CD8-positive, alpha-beta memory T cell (primary cell): ENCODE results near the gene LMO1. TPM values are rescaled to one million over a fixed set of nuclear protein-coding genes. Genes with fewer than 3 reads are reported as not detected.

Source experiments
- CTCF ChIA-PET: fragments of 350-600 bp; sonication (Branson Sonifier 250); formaldehyde crosslinking; loops from one replicate; lab custom pipeline; 2021; ENCODE audit warnings: antibody characterized with exemption; lab: Charles Lee
- POLR2A ChIA-PET: fragments of 350-600 bp; sonication (Branson Sonifier 250); formaldehyde crosslinking; loops from one replicate; lab custom pipeline; 2021; ENCODE audit warnings: antibody characterized with exemption; lab: Charles Lee
- DNase-seq, 5 donors: peaks; one replicate each; pipeline versions ENCODE4 v3.0.0 to v3.0.0-alpha.2; 2020 to 2022; ENCODE audit warnings: mixed read lengths in 1 of 5
- H3K27ac ChIP-seq: one replicate; pipeline ENCODE4 v1.7.0; 2013; ENCODE audit warnings: low read depth, mild to moderate bottlenecking, low read length, moderate library complexity
- H3K27me3 ChIP-seq: 2 replicates; pipeline ENCODE4 v1.7.0; 2013; ENCODE audit warnings: low read length, mild to moderate bottlenecking; ENCODE audit not compliant: insufficient read depth, poor library complexity, severe bottlenecking
- H3K36me3 ChIP-seq: 2 replicates; pipeline ENCODE4 v1.7.0; 2013; ENCODE audit warnings: mild to moderate bottlenecking, low read length, moderate library complexity; ENCODE audit not compliant: insufficient read depth
- H3K4me1 ChIP-seq: 2 replicates; pipeline ENCODE4 v1.7.0; 2013; ENCODE audit warnings: mild to moderate bottlenecking, low read length, moderate library complexity; ENCODE audit not compliant: insufficient read depth
- H3K4me3 ChIP-seq: 2 replicates; pipeline ENCODE4 v1.7.0; 2013; ENCODE audit warnings: mild to moderate bottlenecking, low read length
- H3K9me3 ChIP-seq: 2 replicates; pipeline ENCODE4 v1.7.0; 2013; ENCODE audit warnings: mild to moderate bottlenecking, low read length
- H3K27ac Mint-ChIP-seq, 8 donors: one replicate each; pipeline ENCODE4 v1.8.0; 2020 to 2021; ENCODE audit warnings: mixed read lengths in 8 of 8, mild to moderate bottlenecking in 6 of 8, inconsistent platforms in 3 of 8, moderate library complexity in 3 of 8
- H3K27me3 Mint-ChIP-seq, 2 donors: one replicate each; pipeline ENCODE4 v1.8.0; 2020 to 2021; ENCODE audit warnings: mixed read lengths in 2 of 2, mild to moderate bottlenecking in 1 of 2, moderate library complexity in 1 of 2
- H3K36me3 Mint-ChIP-seq, 3 donors: one replicate each; pipeline ENCODE4 v1.8.0; 2020 to 2021; ENCODE audit warnings: mixed read lengths in 3 of 3, inconsistent platforms in 1 of 3, mild to moderate bottlenecking in 1 of 3
- H3K4me1 Mint-ChIP-seq, 3 donors: one replicate each; pipeline ENCODE4 v1.8.0; 2020 to 2021; ENCODE audit warnings: mixed read lengths in 3 of 3, inconsistent platforms in 1 of 3, mild to moderate bottlenecking in 1 of 3
- H3K4me3 Mint-ChIP-seq, 7 donors: one replicate each; pipeline ENCODE4 v1.8.0; 2020 to 2021; ENCODE audit warnings: mixed read lengths in 7 of 7, mild to moderate bottlenecking in 6 of 7, moderate library complexity in 4 of 7, inconsistent platforms in 2 of 7
- H3K9me3 Mint-ChIP-seq, 5 donors: one replicate each; pipeline ENCODE4 v1.8.0; 2020 to 2022; ENCODE audit warnings: mixed read lengths in 5 of 5, mild to moderate bottlenecking in 3 of 5, moderate library complexity in 2 of 5, inconsistent platforms in 1 of 5
- polyA plus RNA-seq: library from polyadenylated mRNA; unstranded; fragments of 300-500 nt; fragmentation: Illumina TruSeq; gene quantifications from one replicate; pipeline ENCODE4 v1.2.3, GENCODE V29; 2021
- total RNA-seq, 2 experiments: library from RNA; stranded (reverse); gene quantifications; one replicate each; pipeline ENCODE4 v1.2.3, GENCODE V29; 2021

Gene LMO1
- total and polyA plus RNA-seq, 3 experiments from 2014 or later, result 0.29 TPM; not detected in 2

GRCh38 chr11:8266246-8267241 is 2.9 kb upstream of the LMO1 start:
- Mint-ChIP-seq H3K27ac (no peak overlapping the region), H3K4me1 (peaks cover 11 to 26% (median 12%) of the 10 kb centered on the region in 3 donors), H3K27me3 (peaks cover 57 to 79% of the 10 kb centered on the region in 2 donors), H3K9me3 (no peaks in the 10 kb centered on the region), H3K4me3 (peak overlapping the region in 2 of 7 donors; percentile 1 to 35), H3K36me3 (no peaks in the 10 kb centered on the region)
- H3K9me3 ChIP-seq, result no peaks in the 10 kb centered on the region
- H3K4me3 ChIP-seq, result no peak overlapping the region
- ChIA-PET CTCF (no interaction called here), POLR2A (no interaction called here)
- no peak overlapping the region for H3K27ac ChIP-seq
- H3K27me3 ChIP-seq, result peaks cover 18% of the 10 kb centered on the region
- no peaks in the 10 kb centered on the region for H3K36me3 ChIP-seq
- H3K4me1 ChIP-seq, result peaks cover 5% of the 10 kb centered on the region
- DNase-seq, result no peak

- H3K4me3 Mint-ChIP-seq, result peak overlapping the region in 1 of 7 donors; percentile 3
- no peak overlapping the region for H3K27ac ChIP-seq
- peaks cover 18% of the 10 kb centered on the region for H3K27me3 ChIP-seq
- POLR2A ChIA-PET, result no interaction called here
- H3K27ac Mint-ChIP-seq, result no peak overlapping the region
- H3K9me3 ChIP-seq, result no peaks in the 10 kb centered on the region
- peaks cover 11 to 26% (median 12%) of the 10 kb centered on the region in 3 donors for H3K4me1 Mint-ChIP-seq
- no peaks in the 10 kb centered on the region for H3K36me3 ChIP-seq
- CTCF ChIA-PET, result no interaction called here
- peaks cover 54 to 79% of the 10 kb centered on the region in 2 donors for H3K27me3 Mint-ChIP-seq
- no peaks in the 10 kb centered on the region for H3K9me3 Mint-ChIP-seq
- no peaks in the 10 kb centered on the region for H3K36me3 Mint-ChIP-seq
- H3K4me1 ChIP-seq, result peaks cover 5% of the 10 kb centered on the region
- H3K4me3 ChIP-seq, result no peak overlapping the region
- no peak for DNase-seq
These were observed 2.1 kb upstream of the LMO1 start for GRCh38 chr11:8265681-8266241.

- Histone ChIP-seq H3K4me3 (peak overlapping the region; percentile 34), H3K4me1 (peaks cover 5% of the 10 kb centered on the region), H3K36me3 (no peaks in the 10 kb centered on the region), H3K9me3 (no peaks in the 10 kb centered on the region), H3K27me3 (peaks cover 15% of the 10 kb centered on the region), H3K27ac (no peak overlapping the region)
- H3K9me3 Mint-ChIP-seq, result no peaks in the 10 kb centered on the region
- H3K27me3 Mint-ChIP-seq, result peaks cover 43 to 76% of the 10 kb centered on the region in 2 donors
- no peak overlapping the region for H3K27ac Mint-ChIP-seq
- CTCF ChIA-PET, result interaction anchor here (0.9 to 1.9 kb wide), 14 partner anchors 8 to 303 kb away, joined by 3 to 9 read pairs (median 3); no protein-coding TSS in a partner anchor
- no peaks in the 10 kb centered on the region for H3K36me3 Mint-ChIP-seq
- DNase-seq, result no peak
- H3K4me3 Mint-ChIP-seq, result peak overlapping the region; percentile 70 to 91 (median 79)
- POLR2A ChIA-PET, result no interaction called here
- peaks cover 11 to 20% (median 11%) of the 10 kb centered on the region in 3 donors for H3K4me1 Mint-ChIP-seq
These were observed 439 bp downstream of the LMO1 start for GRCh38 chr11:8263109-8263768.

GRCh38 chr11:8262552-8263108 is 1.0 kb downstream of the LMO1 start:
- H3K4me1 Mint-ChIP-seq, result peaks cover 11 to 20% (median 11%) of the 10 kb centered on the region in 3 donors
- CTCF ChIA-PET, result interaction anchor here (1.0 to 1.9 kb wide), 3 partner anchors 9 to 256 kb away, joined by 3 to 5 read pairs (median 3); no protein-coding TSS in a partner anchor
- no peaks in the 10 kb centered on the region for H3K36me3 Mint-ChIP-seq
- POLR2A ChIA-PET, result no interaction called here
- no peaks in the 10 kb centered on the region for H3K9me3 Mint-ChIP-seq
- H3K27ac Mint-ChIP-seq, result no peak overlapping the region
- Histone ChIP-seq H3K9me3 (no peaks in the 10 kb centered on the region), H3K36me3 (no peaks in the 10 kb centered on the region), H3K27me3 (peaks cover 14% of the 10 kb centered on the region), H3K4me3 (no peak overlapping the region), H3K27ac (no peak overlapping the region), H3K4me1 (peaks cover 5% of the 10 kb centered on the region)
- H3K4me3 Mint-ChIP-seq, result peak overlapping the region in 5 of 7 donors; percentile 19 to 72 (median 41)
- H3K27me3 Mint-ChIP-seq, result peaks cover 41 to 75% of the 10 kb centered on the region in 2 donors
- no peak for DNase-seq

- peaks cover 9% of the 10 kb centered on the region for H3K27me3 ChIP-seq
- CTCF ChIA-PET, result interaction anchor here (1.0 kb wide), 1 partner anchor 9 kb away, joined by 3 read pairs; no protein-coding TSS in a partner anchor
- no peak overlapping the region for H3K4me3 ChIP-seq
- peaks cover 11 to 15% (median 11%) of the 10 kb centered on the region in 3 donors for H3K4me1 Mint-ChIP-seq
- POLR2A ChIA-PET, result no interaction called here
- no peak for DNase-seq
- no peaks in the 10 kb centered on the region for H3K9me3 ChIP-seq
- H3K36me3 ChIP-seq, result no peaks in the 10 kb centered on the region
- no peak overlapping the region for H3K27ac ChIP-seq
- H3K4me1 ChIP-seq, result peaks cover 5% of the 10 kb centered on the region
- peak overlapping the region in 6 of 7 donors; percentile 12 to 59 (median 32) for H3K4me3 Mint-ChIP-seq
- no peaks in the 10 kb centered on the region for H3K36me3 Mint-ChIP-seq
- H3K9me3 Mint-ChIP-seq, result no peaks in the 10 kb centered on the region
- peak overlapping the region in 2 of 8 donors; percentile 14 to 43 for H3K27ac Mint-ChIP-seq
- H3K27me3 Mint-ChIP-seq, result peaks cover 35 to 69% of the 10 kb centered on the region in 2 donors
These were observed 1.6 kb downstream of the LMO1 start for GRCh38 chr11:8261921-8262551.

GRCh38 chr11:8261291-8261690 is 2.4 kb downstream of the LMO1 start:
- no peak overlapping the region for H3K27ac Mint-ChIP-seq
- POLR2A ChIA-PET, result no interaction called here
- CTCF ChIA-PET, result no interaction called here
- H3K4me1 ChIP-seq, result peaks cover 5% of the 10 kb centered on the region
- peak overlapping the region in 1 of 7 donors; percentile 44 for H3K4me3 Mint-ChIP-seq
- no peak for DNase-seq
- H3K9me3 ChIP-seq, result no peaks in the 10 kb centered on the region
- H3K4me3 ChIP-seq, result no peak overlapping the region
- peaks cover 11 to 15% (median 11%) of the 10 kb centered on the region in 3 donors for H3K4me1 Mint-ChIP-seq
- peaks cover 3% of the 10 kb centered on the region for H3K27me3 ChIP-seq
- no peak overlapping the region for H3K27ac ChIP-seq
- no peaks in the 10 kb centered on the region for H3K36me3 Mint-ChIP-seq
- H3K9me3 Mint-ChIP-seq, result no peaks in the 10 kb centered on the region
- no peaks in the 10 kb centered on the region for H3K36me3 ChIP-seq
- peaks cover 29 to 62% of the 10 kb centered on the region in 2 donors for H3K27me3 Mint-ChIP-seq

GRCh38 chr11:8260202-8260966 is 3.3 kb downstream of the LMO1 start:
- Mint-ChIP-seq H3K36me3 (no peaks in the 10 kb centered on the region), H3K4me1 (peaks cover 11 to 15% (median 11%) of the 10 kb centered on the region in 3 donors), H3K4me3 (no peak overlapping the region), H3K27me3 (peaks cover 25 to 53% of the 10 kb centered on the region in 2 donors), H3K9me3 (no peaks in the 10 kb centered on the region), H3K27ac (no peak overlapping the region)
- CTCF ChIA-PET, result no interaction called here
- H3K4me1 ChIP-seq, result peaks cover 5% of the 10 kb centered on the region
- no peak overlapping the region for H3K4me3 ChIP-seq
- no peak overlapping the region for H3K27ac ChIP-seq
- POLR2A ChIA-PET, result no interaction called here
- no peaks in the 10 kb centered on the region for H3K9me3 ChIP-seq
- H3K27me3 ChIP-seq, result peaks cover 3% of the 10 kb centered on the region
- no peak for DNase-seq
- H3K36me3 ChIP-seq, result no peaks in the 10 kb centered on the region
